Loucy (cell line): ENCODE results near the gene PCID2.

Source experiments
- EZH2phosphoT487 ChIP-seq: fragments of 200-600 bp; IDR thresholded peaks from 2 replicates; pipeline ENCODE4 v1.6.1; 2018; ENCODE audit warnings: antibody characterized with exemption, mild to moderate bottlenecking, moderate library complexity, borderline replicate concordance
- TF ChIP-seq, protein P1 (sequence below): fragments of 200-600 bp; sonication (generic); conservative IDR thresholded peaks from 2 replicates; pipeline ENCODE4 v1.5.1; 2014; ENCODE audit warnings: mild to moderate bottlenecking, antibody characterized with exemption, low read length

- TF ChIP-seq, protein P1, sequence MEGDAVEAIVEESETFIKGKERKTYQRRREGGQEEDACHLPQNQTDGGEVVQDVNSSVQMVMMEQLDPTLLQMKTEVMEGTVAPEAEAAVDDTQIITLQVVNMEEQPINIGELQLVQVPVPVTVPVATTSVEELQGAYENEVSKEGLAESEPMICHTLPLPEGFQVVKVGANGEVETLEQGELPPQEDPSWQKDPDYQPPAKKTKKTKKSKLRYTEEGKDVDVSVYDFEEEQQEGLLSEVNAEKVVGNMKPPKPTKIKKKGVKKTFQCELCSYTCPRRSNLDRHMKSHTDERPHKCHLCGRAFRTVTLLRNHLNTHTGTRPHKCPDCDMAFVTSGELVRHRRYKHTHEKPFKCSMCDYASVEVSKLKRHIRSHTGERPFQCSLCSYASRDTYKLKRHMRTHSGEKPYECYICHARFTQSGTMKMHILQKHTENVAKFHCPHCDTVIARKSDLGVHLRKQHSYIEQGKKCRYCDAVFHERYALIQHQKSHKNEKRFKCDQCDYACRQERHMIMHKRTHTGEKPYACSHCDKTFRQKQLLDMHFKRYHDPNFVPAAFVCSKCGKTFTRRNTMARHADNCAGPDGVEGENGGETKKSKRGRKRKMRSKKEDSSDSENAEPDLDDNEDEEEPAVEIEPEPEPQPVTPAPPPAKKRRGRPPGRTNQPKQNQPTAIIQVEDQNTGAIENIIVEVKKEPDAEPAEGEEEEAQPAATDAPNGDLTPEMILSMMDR, result no peak
- no peak for TF ChIP-seq EZH2phosphoT487
Observed at GRCh38 chr13:113252516-113253095, 44.1 kb upstream of the PCID2 start.
